Pulmonary artery endothelial cell (primary cell): ENCODE measurements around the gene MS4A2. TPM values are rescaled to one million over a fixed set of nuclear protein-coding genes. Genes with fewer than 3 reads are reported as not detected.

ENCODE experiments used
- total RNA-seq: library from RNA; depleted of rRNA; stranded (reverse); fragments of >200 nt; gene quantifications from 2 replicates; pipeline ENCODE4 v1.2.3, GENCODE V29; 2014

MS4A2 gene
- total RNA-seq, 1 donor from 2014 or later, result not detected

Other genes with a start within 250 kb of the MS4A2 start
- not detected in 2 replicates for gene CBLIF, start 243.2 kb upstream of the MS4A2 start, total RNA-seq
- gene TCN1, start 222.2 kb upstream of the MS4A2 start, total RNA-seq, result not detected in 2 replicates
- not detected in 2 replicates for gene OOSP3, start 209.9 kb upstream of the MS4A2 start, total RNA-seq
- gene OOSP1, start 150.2 kb upstream of the MS4A2 start, total RNA-seq, result not detected in 2 replicates
- gene OOSP4A, start 124.6 kb upstream of the MS4A2 start, total RNA-seq, result not detected in 2 replicates
- gene OOSP4B, start 71.5 kb upstream of the MS4A2 start, total RNA-seq, result not detected in 2 replicates
- gene OOSP2, start 48.3 kb upstream of the MS4A2 start, total RNA-seq, result not detected in 2 replicates
- gene MS4A3, start 32.0 kb upstream of the MS4A2 start, total RNA-seq, result not detected in 2 replicates
- 0.33 and 0.60 TPM in 2 replicates for gene MS4A6A, start 94.4 kb downstream of the MS4A2 start, total RNA-seq
- gene MS4A4E, start 154.5 kb downstream of the MS4A2 start, total RNA-seq, result not detected in 2 replicates
- not detected in 2 replicates for gene MS4A4A, start 192.0 kb downstream of the MS4A2 start, total RNA-seq
- not detected in 2 replicates for gene MS4A6E, start 238.6 kb downstream of the MS4A2 start, total RNA-seq